ENCODE results near the gene PDZK1IP1. TPM values are rescaled to one million over a fixed set of nuclear protein-coding genes. Genes with fewer than 3 reads are reported as not detected.
A peak's percentile ranks its signal among the peaks of the same experiment; 100 is the strongest.

PDZK1IP1 gene
- total and polyA plus RNA-seq, 2 of the 13 experiments (the other 11 are each of a cell fraction or from before 2014, with no cell fraction given): 0.24 to 1.6 TPM

- ATAC-seq (no peak), FAIRE-seq (no peak), DNase-seq (ENCODE audit: low spot score) (no peak)
- ChIA-PET POLR2A (no interaction called here), CTCF (ENCODE audit: low intra/inter-chr PET ratio, low total read pairs) (no interaction called here)
- Histone ChIP-seq H2AFZ (ENCODE audit: low read length) (no peak overlapping the region), H3K27me3 (ENCODE audit: control insufficient read depth in 1 of 2, insufficient read depth in 2 of 2, low read length in 2 of 2) (peaks cover 16 to 86% of the 10 kb centered on the region in 2 experiments), H4K20me1 (ENCODE audit: insufficient read depth, low read length) (no peaks in the 10 kb centered on the region), H3K9ac (ENCODE audit: insufficient read depth, low read depth, low read length) (no peak overlapping the region), H3K36me3 (replicated peaks in 1 of 2; ENCODE audit: control insufficient read depth in 1 of 2, insufficient read depth in 2 of 2, low read length in 2 of 2) (no peaks in the 10 kb centered on the region), H3K4me3 (replicated peaks in 1 of 3; ENCODE audit: insufficient read depth in 1 of 3, low read depth in 2 of 3, low read length in 3 of 3) (no peak overlapping the region), H3K27ac (ENCODE audit: extremely low read length, insufficient read depth, low read length) (no peak overlapping the region), H3K4me1 (ENCODE audit: insufficient read depth, low read length) (peaks cover 12% of the 10 kb centered on the region; the same call in 1 of the 2 replicates), H3K9me3 (ENCODE audit: low read length) (no peaks in the 10 kb centered on the region), H3K4me2 (ENCODE audit: low read depth, low read length) (no peak overlapping the region), H3K79me2 (ENCODE audit: insufficient read depth, low read length) (no peaks in the 10 kb centered on the region)
- intact Hi-C loops (cut with micrococcal nuclease; ENCODE audit: unreplicated experiment): no loop called here
- BruUV-seq (replicated peaks): no TSS peak
- 43% methylated on average over 6 of the region's 6 CpGs for WGBS (ENCODE audit: low lambda C conversion rate)
- in situ Hi-C loops (cut with HindIII; ENCODE audit: extremely low pct_ligation_motif_present, low pct_unique_long_range_greater_than_20kb): no loop called here
- no peak for TF ChIP-seq ZNF644 (CRISPR knock-in tag; IDR thresholded peaks at IDR 0.05; ENCODE audit: low read depth)
- peak; percentile 76 for TF ChIP-seq CREB1 (IDR thresholded peaks at IDR 0.05)
- no peak for TF ChIP-seq CREB1 (CRISPR knock-in tag; IDR thresholded peaks at IDR 0.05)
- no peak for TF ChIP-seq NFYC (CRISPR knock-in tag; IDR thresholded peaks at IDR 0.05)
- TF ChIP-seq NKX3-1 (CRISPR knock-in tag; IDR thresholded peaks at IDR 0.05): no peak
- no peak for TF ChIP-seq KMT2A (CRISPR knock-in tag; IDR thresholded peaks at IDR 0.05)
- TF ChIP-seq ZNF629 (CRISPR knock-in tag; conservative IDR thresholded peaks at IDR 0.05): 0 out of 2 replicates have a peak, but pooled peaks have one; percentile 17
- TF ChIP-seq SMARCC2 (IDR thresholded peaks at IDR 0.05): no peak
These were observed 43.4 kb upstream of the PDZK1IP1 start for GRCh38 chr1:47233186-47233585.

DNA sequence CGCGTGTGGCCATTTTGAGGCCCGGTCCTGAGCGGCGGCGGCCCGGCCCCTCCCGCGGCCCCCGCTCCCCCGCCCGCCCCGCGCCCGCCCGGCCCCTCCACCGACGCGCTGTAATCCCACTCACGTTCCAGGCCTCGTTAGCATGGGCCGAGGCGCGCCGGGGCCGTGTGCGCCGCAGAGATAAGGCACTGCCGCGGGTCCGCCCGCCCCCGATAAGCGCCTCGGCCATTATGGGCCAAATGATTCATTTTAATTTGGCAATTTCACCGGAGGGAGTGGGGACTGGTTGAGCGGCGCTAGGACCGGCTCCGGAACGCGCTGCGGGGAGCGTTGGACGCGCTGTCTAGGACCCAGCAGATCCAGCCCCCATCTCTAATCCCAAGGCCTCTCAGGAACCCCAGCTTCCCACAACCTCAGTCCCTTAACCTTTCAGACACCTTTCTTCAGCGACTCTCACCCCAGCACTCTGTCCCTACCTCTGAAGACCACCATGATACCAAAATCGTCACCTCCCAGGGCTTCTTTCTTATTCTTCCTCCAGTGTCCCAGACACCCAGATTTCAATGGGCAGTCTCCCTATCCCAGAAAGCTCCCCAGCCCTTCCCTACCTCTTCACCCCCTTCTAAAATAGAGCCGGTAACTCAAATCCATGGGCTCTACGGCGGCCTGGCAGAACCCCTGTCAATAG lies 42.5 kb upstream of the PDZK1IP1 start, which contains the start of gene TAL1:
TAL1 (minus strand) TSS at position 39 of the 688 bp plus-strand sequence. CDS start 6,337 bp downstream, outside the sequence.
- Histone ChIP-seq H2AFZ (ENCODE audit: low read length) (no peak within 1 kb of the TSS), H3K36me3 (replicated peaks in 1 of 2; ENCODE audit: control insufficient read depth in 1 of 2, insufficient read depth in 2 of 2, low read length in 2 of 2) (no peaks in the 10 kb centered on the region), H4K20me1 (ENCODE audit: insufficient read depth, low read length) (no peaks in the 10 kb centered on the region), H3K27me3 (ENCODE audit: control insufficient read depth in 1 of 2, insufficient read depth in 2 of 2, low read length in 2 of 2) (peaks cover 16 to 90% of the 10 kb centered on the region in 2 experiments), H3K4me2 (ENCODE audit: low read depth, low read length) (no peak within 1 kb of the TSS; the same call in 1 of the 2 replicates), H3K4me3 (replicated peaks in 1 of 3; ENCODE audit: insufficient read depth in 1 of 3, low read depth in 2 of 3, low read length in 3 of 3) (no peak within 1 kb of the TSS; a peak in 1 of 6 replicates), H3K9ac (ENCODE audit: insufficient read depth, low read depth, low read length) (no peak within 1 kb of the TSS), H3K27ac (ENCODE audit: extremely low read length, insufficient read depth, low read length) (no peak within 1 kb of the TSS), H3K79me2 (ENCODE audit: insufficient read depth, low read length) (no peaks in the 10 kb centered on the region), H3K4me1 (ENCODE audit: insufficient read depth, low read length) (peaks cover 12% of the 10 kb centered on the region; the same call in 1 of the 2 replicates), H3K9me3 (ENCODE audit: low read length) (no peaks in the 10 kb centered on the region)
- intact Hi-C loops (cut with micrococcal nuclease; ENCODE audit: unreplicated experiment): no loop called here
- FAIRE-seq (no peak), DNase-seq (ENCODE audit: low spot score) (no peak), ATAC-seq (no peak)
- no TSS peak for BruUV-seq (replicated peaks)
- ChIA-PET POLR2A (no interaction called here), CTCF (ENCODE audit: low intra/inter-chr PET ratio, low total read pairs) (no interaction called here)
- 60% methylated on average over 33 of the region's 51 CpGs for WGBS (ENCODE audit: low lambda C conversion rate)
- in situ Hi-C loops (cut with HindIII; ENCODE audit: extremely low pct_ligation_motif_present, low pct_unique_long_range_greater_than_20kb): no loop called here
- no peak for TF ChIP-seq ZBED4 (CRISPR knock-in tag; IDR thresholded peaks at IDR 0.05; ENCODE audit: borderline replicate concordance)

Data from HepG2 (cell line).